ENCODE measurements around the gene CEBPB.
"Not testable (repeated sequence)": the region's sequence is repeated elsewhere in the genome, so short reads cannot be mapped to it uniquely, and the experiment has no call there.

Gene CEBPB

GRCh38 chr20:50193199-50193835, 2.7 kb downstream of the CEBPB start:
- no peak for DNase-seq (ENCODE audit: low read depth)

GRCh38 chr20:50193836-50194421, 3.3 kb downstream of the CEBPB start:
- DNase-seq (ENCODE audit: low read depth): no peak

GRCh38 chr20:50194422-50194830, 3.8 kb downstream of the CEBPB start:
- no peak for DNase-seq (ENCODE audit: low read depth)

GRCh38 chr20:50194831-50195523, 4.3 kb downstream of the CEBPB start:
- no peak for DNase-seq (ENCODE audit: low read depth)

- DNase-seq (ENCODE audit: low read depth): no peak
Measured at GRCh38 chr20:50195524-50196120, 5.0 kb downstream of the CEBPB start.

GRCh38 chr20:50196248-50196647, 5.6 kb downstream of the CEBPB start:
- DNase-seq (ENCODE audit: low read depth): no peak

GRCh38 chr20:50196896-50197295, 6.3 kb downstream of the CEBPB start:
- no peak for DNase-seq (ENCODE audit: low read depth)

- no peak for DNase-seq (ENCODE audit: low read depth)
Measured at GRCh38 chr20:50197463-50198179, 7.0 kb downstream of the CEBPB start.

- DNase-seq (ENCODE audit: low read depth): no peak
Measured at GRCh38 chr20:50198180-50198666, 7.6 kb downstream of the CEBPB start.

GRCh38 chr20:50198716-50199115, 8.1 kb downstream of the CEBPB start:
- DNase-seq (ENCODE audit: low read depth): no peak

- DNase-seq (ENCODE audit: low read depth): no peak
Measured at GRCh38 chr20:50199703-50200102, 9.1 kb downstream of the CEBPB start.

- no peak for DNase-seq (ENCODE audit: low read depth)
Measured at GRCh38 chr20:50200482-50201104, 10.0 kb downstream of the CEBPB start.

- not testable (repeated sequence) for DNase-seq (ENCODE audit: low read depth)
Measured at GRCh38 chr20:50201710-50202109, 11.1 kb downstream of the CEBPB start.

GRCh38 chr20:50202677-50203076, 12.0 kb downstream of the CEBPB start:
- DNase-seq (ENCODE audit: low read depth): no peak

GRCh38 chr20:50203951-50204937, 13.6 kb downstream of the CEBPB start:
- no peak for DNase-seq (ENCODE audit: low read depth)

GRCh38 chr20:50207026-50207425, 16.4 kb downstream of the CEBPB start:
- no peak for DNase-seq (ENCODE audit: low read depth)

- DNase-seq (ENCODE audit: low read depth): no peak
Measured at GRCh38 chr20:50208085-50208491, 17.5 kb downstream of the CEBPB start.

GRCh38 chr20:50208815-50209214, 18.2 kb downstream of the CEBPB start:
- not testable (repeated sequence) for DNase-seq (ENCODE audit: low read depth)

- DNase-seq (ENCODE audit: low read depth): no peak
Measured at GRCh38 chr20:50210066-50210619, 19.5 kb downstream of the CEBPB start.

GRCh38 chr20:50211091-50211490, 20.5 kb downstream of the CEBPB start:
- no peak for DNase-seq (ENCODE audit: low read depth)

Data from T-helper 22 cell (primary cell).